Measurements from ENCODE around the gene NRIP2.

NRIP2 gene

GRCh38 chr12:2841056-2841650 lies 6.3 kb upstream of the NRIP2 start:
- DNase-seq (ENCODE audit: insufficient read length) (no peak), FAIRE-seq (no peak)
- TF ChIP-seq TAF1 (IDR thresholded peaks at IDR 0.05; ENCODE audit: borderline replicate concordance, low read depth, low read length): no peak
- TF ChIP-seq POLR2AphosphoS5 (IDR thresholded peaks at IDR 0.05; ENCODE audit: low read depth, low read length): no peak
- TF ChIP-seq POLR2A (IDR thresholded peaks at IDR 0.05; ENCODE audit: low read depth, low read length): no peak

GRCh38 chr12:2836574-2836973 lies 1.7 kb upstream of the NRIP2 start:
- TF ChIP-seq POLR2A (IDR thresholded peaks at IDR 0.05; ENCODE audit: low read depth, low read length) (no peak), POLR2AphosphoS5 (IDR thresholded peaks at IDR 0.05; ENCODE audit: low read depth, low read length) (no peak), TAF1 (IDR thresholded peaks at IDR 0.05; ENCODE audit: borderline replicate concordance, low read depth, low read length) (no peak)
- FAIRE-seq (peak; percentile 42), DNase-seq (ENCODE audit: insufficient read length) (no peak)

- no peak for TF ChIP-seq TAF1 (IDR thresholded peaks at IDR 0.05; ENCODE audit: borderline replicate concordance, low read depth, low read length)
- TF ChIP-seq POLR2AphosphoS5 (IDR thresholded peaks at IDR 0.05; ENCODE audit: low read depth, low read length): no peak
- TF ChIP-seq POLR2A (IDR thresholded peaks at IDR 0.05; ENCODE audit: low read depth, low read length): no peak
- FAIRE-seq: no peak
- DNase-seq (ENCODE audit: insufficient read length): no peak
Observed at GRCh38 chr12:2835691-2836403, 1.0 kb upstream of the NRIP2 start.

- TF ChIP-seq TAF1 (IDR thresholded peaks at IDR 0.05; ENCODE audit: borderline replicate concordance, low read depth, low read length) (no peak), POLR2A (IDR thresholded peaks at IDR 0.05; ENCODE audit: low read depth, low read length) (no peak), POLR2AphosphoS5 (IDR thresholded peaks at IDR 0.05; ENCODE audit: low read depth, low read length) (no peak)
- FAIRE-seq (no peak), DNase-seq (ENCODE audit: insufficient read length) (no peak)
Observed at GRCh38 chr12:2833810-2834209, 1.0 kb downstream of the NRIP2 start.

GRCh38 chr12:2833327-2833726 lies 1.5 kb downstream of the NRIP2 start:
- FAIRE-seq (no peak), DNase-seq (ENCODE audit: insufficient read length) (no peak)
- TF ChIP-seq POLR2AphosphoS5 (IDR thresholded peaks at IDR 0.05; ENCODE audit: low read depth, low read length) (no peak), TAF1 (IDR thresholded peaks at IDR 0.05; ENCODE audit: borderline replicate concordance, low read depth, low read length) (no peak), POLR2A (IDR thresholded peaks at IDR 0.05; ENCODE audit: low read depth, low read length) (no peak)

- TF ChIP-seq POLR2AphosphoS5 (IDR thresholded peaks at IDR 0.05; ENCODE audit: low read depth, low read length) (no peak), POLR2A (IDR thresholded peaks at IDR 0.05; ENCODE audit: low read depth, low read length) (no peak), TAF1 (IDR thresholded peaks at IDR 0.05; ENCODE audit: borderline replicate concordance, low read depth, low read length) (no peak)
- no peak for FAIRE-seq
- DNase-seq (ENCODE audit: insufficient read length): no peak
Observed at GRCh38 chr12:2832550-2833127, 2.2 kb downstream of the NRIP2 start.

GRCh38 chr12:2829275-2829674 lies 5.6 kb downstream of the NRIP2 start:
- DNase-seq (ENCODE audit: insufficient read length) (no peak), FAIRE-seq (no peak)
- TF ChIP-seq TAF1 (IDR thresholded peaks at IDR 0.05; ENCODE audit: borderline replicate concordance, low read depth, low read length): no peak
- TF ChIP-seq POLR2A (IDR thresholded peaks at IDR 0.05; ENCODE audit: low read depth, low read length): no peak
- TF ChIP-seq POLR2AphosphoS5 (IDR thresholded peaks at IDR 0.05; ENCODE audit: low read depth, low read length): no peak

- DNase-seq (ENCODE audit: insufficient read length) (no peak), FAIRE-seq (no peak)
- no peak for TF ChIP-seq TAF1 (IDR thresholded peaks at IDR 0.05; ENCODE audit: borderline replicate concordance, low read depth, low read length)
- no peak for TF ChIP-seq POLR2A (IDR thresholded peaks at IDR 0.05; ENCODE audit: low read depth, low read length)
- TF ChIP-seq POLR2AphosphoS5 (IDR thresholded peaks at IDR 0.05; ENCODE audit: low read depth, low read length): no peak
Observed at GRCh38 chr12:2826721-2827515, 7.9 kb downstream of the NRIP2 start.

- no peak for DNase-seq (ENCODE audit: insufficient read length)
- no peak for FAIRE-seq
- TF ChIP-seq POLR2A (IDR thresholded peaks at IDR 0.05; ENCODE audit: low read depth, low read length) (no peak), POLR2AphosphoS5 (IDR thresholded peaks at IDR 0.05; ENCODE audit: low read depth, low read length) (no peak), TAF1 (IDR thresholded peaks at IDR 0.05; ENCODE audit: borderline replicate concordance, low read depth, low read length) (no peak)
Observed at GRCh38 chr12:2826036-2826435, 8.8 kb downstream of the NRIP2 start.

GRCh38 chr12:2825132-2825531 lies 9.7 kb downstream of the NRIP2 start:
- TF ChIP-seq POLR2AphosphoS5 (IDR thresholded peaks at IDR 0.05; ENCODE audit: low read depth, low read length): no peak
- no peak for TF ChIP-seq TAF1 (IDR thresholded peaks at IDR 0.05; ENCODE audit: borderline replicate concordance, low read depth, low read length)
- no peak for TF ChIP-seq POLR2A (IDR thresholded peaks at IDR 0.05; ENCODE audit: low read depth, low read length)
- FAIRE-seq: no peak

GRCh38 chr12:2824541-2824940 lies 10.3 kb downstream of the NRIP2 start:
- FAIRE-seq: no peak
- no peak for TF ChIP-seq TAF1 (IDR thresholded peaks at IDR 0.05; ENCODE audit: borderline replicate concordance, low read depth, low read length)
- DNase-seq (ENCODE audit: insufficient read length): no peak

More at GRCh38 chr12:2825132-2825531, 9.7 kb downstream of the NRIP2 start:
- DNase-seq (ENCODE audit: insufficient read length): no peak

Measured in GM12892 (cell line).